SU-DHL-6 (cell line): ENCODE results near the gene ABHD17A.

ENCODE experiments used
- H2AFZ ChIP-seq: fragments of 200-600 bp; sonication (generic); 2 replicates; pipeline ENCODE4 v1.6.1; 2014; ENCODE audit warnings: low read depth, mild to moderate bottlenecking, moderate library complexity, mixed read lengths, antibody characterized with exemption, low read length; ENCODE audit not compliant: severe bottlenecking
- H3F3A ChIP-seq: fragments of 200-600 bp; shearing (Covaris generic); 2 replicates; pipeline ENCODE4 v1.6.0; 2016; ENCODE audit warnings: antibody characterized with exemption, mild to moderate bottlenecking; ENCODE audit not compliant: insufficient read depth
- H3K27ac ChIP-seq: fragments of 200-600 bp; sonication (generic); 2 replicates; pipeline ENCODE4 v1.5.1; 2016; ENCODE audit warnings: low read depth, mild to moderate bottlenecking, low read length, moderate library complexity, mixed read lengths
- H3K27me3 ChIP-seq: fragments of 200-600 bp; sonication (generic), shearing (Covaris generic); 2 replicates; pipeline ENCODE4 v1.6.0; 2014; ENCODE audit warnings: mild to moderate bottlenecking, low read length
- H3K36me3 ChIP-seq: fragments of 200-600 bp; sonication (generic); 2 replicates; pipeline ENCODE4 v1.6.1; 2014; ENCODE audit warnings: mild to moderate bottlenecking, low read length, mixed read lengths
- H3K4me2 ChIP-seq: fragments of 300-600, 200-600 bp; shearing (Covaris generic), sonication (generic); 2 replicates; pipeline ENCODE4 v1.6.0; 2014; ENCODE audit warnings: low read length, low read depth, mild to moderate bottlenecking; ENCODE audit not compliant: poor library complexity, severe bottlenecking
- H3K4me3 ChIP-seq: fragments of 200-600 bp; sonication (generic); 2 replicates; pipeline ENCODE4 v1.5.1; 2014; ENCODE audit warnings: antibody characterized with exemption, low read length, mild to moderate bottlenecking, mixed read lengths; ENCODE audit not compliant: insufficient read depth, poor library complexity, severe bottlenecking
- H3K79me2 ChIP-seq: fragments of 200-600 bp; sonication (generic); 2 replicates; pipeline ENCODE4 v1.6.1; 2014; ENCODE audit warnings: mild to moderate bottlenecking, low read length, moderate library complexity; ENCODE audit not compliant: insufficient read depth
- H3K9ac ChIP-seq: fragments of 200-600 bp; sonication (generic); 2 replicates; pipeline ENCODE4 v1.7.0; 2014; ENCODE audit warnings: mild to moderate bottlenecking, low read length
- H3K9me2 ChIP-seq: fragments of 200-600 bp; sonication (generic); replicated peaks from 2 replicates; pipeline ENCODE4 v1.6.1; 2014; ENCODE audit warnings: low read length; ENCODE audit not compliant: insufficient read depth
- H3K9me3 ChIP-seq: fragments of 200-600 bp; sonication (generic); 2 replicates; pipeline ENCODE4 v1.6.1; 2014; ENCODE audit warnings: low read length, mixed read lengths; ENCODE audit not compliant: insufficient read depth
- H4K20me1 ChIP-seq: fragments of 200-600 bp; sonication (generic); 2 replicates; pipeline ENCODE4 v1.6.1; 2014; ENCODE audit warnings: low read depth, mild to moderate bottlenecking, antibody characterized with exemption, low read length, moderate library complexity, mixed read lengths
- CTCF ChIP-seq: fragments of 200-600 bp; sonication (generic); IDR thresholded peaks from one replicate; pipeline ENCODE4 v1.5.1; 2017; ENCODE audit warnings: antibody characterized with exemption, mild to moderate bottlenecking, low read length, moderate library complexity; ENCODE audit not compliant: insufficient read depth, poor library complexity, severe bottlenecking
- EZH2phosphoT487 ChIP-seq: fragments of 200-600 bp; sonication (generic), shearing (Covaris generic); conservative IDR thresholded peaks from 2 replicates; pipeline ENCODE4 v1.6.1; 2018; ENCODE audit warnings: mild to moderate bottlenecking, antibody characterized with exemption, low read length, moderate library complexity, mixed read lengths

Gene ABHD17A

GRCh38 chr19:1850809-1851653, 34.3 kb downstream of the ABHD17A start:
- TF ChIP-seq CTCF = no peak
- Histone ChIP-seq H3K9me3 (no peaks in the 10 kb centered on the region), H3K79me2 (peaks cover 45% of the 10 kb centered on the region), H3K4me3 (no peak overlapping the region), H3K4me2 (no peak overlapping the region), H3K36me3 (no peaks in the 10 kb centered on the region), H3K9me2 (no peaks in the 10 kb centered on the region), H4K20me1 (peaks cover 8% of the 10 kb centered on the region; the same call in 1 of the 2 replicates), H3K27me3 (no peaks in the 10 kb centered on the region), H3K27ac (no peak overlapping the region), H3K9ac (no peak overlapping the region), H3F3A (peaks cover 13% of the 10 kb centered on the region), H2AFZ (no peak overlapping the region)

- Histone ChIP-seq H3K79me2 (peaks cover 45% of the 10 kb centered on the region), H3K9ac (no peak overlapping the region), H3K36me3 (no peaks in the 10 kb centered on the region), H3K4me2 (no peak overlapping the region), H3F3A (peaks cover 13% of the 10 kb centered on the region), H3K27me3 (no peaks in the 10 kb centered on the region), H3K9me3 (no peaks in the 10 kb centered on the region), H2AFZ (no peak overlapping the region), H3K27ac (no peak overlapping the region), H4K20me1 (peaks cover 11% of the 10 kb centered on the region; the same call in 1 of the 2 replicates), H3K9me2 (no peaks in the 10 kb centered on the region), H3K4me3 (no peak overlapping the region)
- TF ChIP-seq CTCF = no peak
- TF ChIP-seq EZH2phosphoT487 = no peak
Measured at GRCh38 chr19:1849886-1850398, 35.4 kb downstream of the ABHD17A start.

GRCh38 chr19:1849132-1849474, 36.2 kb downstream of the ABHD17A start:
- peak overlapping the region; percentile 44 for H3K4me3 ChIP-seq
- H3K9me2 ChIP-seq = no peaks in the 10 kb centered on the region
- no peaks in the 10 kb centered on the region for H3K9me3 ChIP-seq
- peaks cover 13% of the 10 kb centered on the region for H3F3A ChIP-seq
- H3K9ac ChIP-seq = 0 out of 2 replicates have a peak overlapping the region, but pooled peaks have one; percentile 98
- peaks cover 11% of the 10 kb centered on the region; the same call in 1 of the 2 replicates for H4K20me1 ChIP-seq
- H2AFZ ChIP-seq = no peak overlapping the region
- H3K4me2 ChIP-seq = peak overlapping the region; percentile 77
- no peaks in the 10 kb centered on the region for H3K27me3 ChIP-seq
- TF ChIP-seq EZH2phosphoT487 (no peak), CTCF (no peak)
- H3K79me2 ChIP-seq = peaks cover 52% of the 10 kb centered on the region
- H3K36me3 ChIP-seq = no peaks in the 10 kb centered on the region
- peak overlapping the region; percentile 93 for H3K27ac ChIP-seq
